ENCODE measurements around the gene KCNQ1.

KCNQ1 gene

DNA sequence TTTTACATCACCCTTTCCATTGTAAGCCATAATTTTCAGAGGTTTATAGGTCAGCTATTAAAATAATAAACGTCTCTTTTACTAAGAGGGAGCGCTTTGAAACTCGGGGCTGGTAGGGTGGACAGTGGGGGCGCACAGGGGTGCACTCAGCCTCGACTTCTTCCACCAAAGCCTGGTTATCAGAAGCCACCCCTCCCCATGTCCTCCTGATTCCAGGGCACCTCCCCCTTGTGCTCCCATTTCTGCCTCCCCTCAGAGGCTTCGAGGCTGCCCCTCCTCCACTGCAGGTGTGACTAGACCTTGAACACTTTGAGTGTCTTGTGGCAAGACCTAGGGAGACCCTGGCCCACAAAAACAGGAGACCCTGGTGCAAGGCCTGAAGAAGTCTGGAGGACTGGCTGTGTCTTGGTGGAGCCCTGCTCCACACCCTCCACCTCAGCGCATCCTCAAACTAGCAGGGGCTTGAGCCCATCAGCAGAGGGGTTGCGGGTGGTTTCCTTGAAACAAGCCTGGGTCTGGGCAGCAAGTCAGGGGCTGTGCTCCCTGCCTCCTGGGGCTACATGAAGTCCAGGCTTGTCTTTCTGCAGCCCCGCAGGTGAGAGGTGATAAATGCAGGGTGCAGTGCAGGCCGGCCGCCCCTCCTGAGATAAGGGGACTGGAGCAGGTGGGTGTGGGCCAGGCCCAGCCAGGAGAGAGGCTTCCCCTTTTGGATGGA lies 437.7 kb downstream of the KCNQ1 start:
- DNase-seq = no peak

DNA sequence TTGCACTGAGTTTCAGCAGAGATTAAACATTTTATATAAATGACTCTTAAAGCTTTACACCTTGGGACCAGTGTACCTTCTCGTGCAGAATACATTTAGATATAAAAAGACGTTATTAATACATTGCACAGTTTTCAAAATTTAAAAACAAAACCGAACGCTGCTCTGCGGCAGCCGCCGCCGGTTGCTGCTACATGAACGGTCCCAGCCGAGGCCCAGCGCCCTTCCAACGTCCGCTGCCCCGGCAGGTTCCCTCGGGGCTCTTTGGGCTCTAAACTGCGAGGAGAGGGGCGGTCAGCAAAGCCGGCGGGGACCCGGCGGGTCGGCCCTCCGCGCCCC lies 438.8 kb downstream of the KCNQ1 start:
- no peak for DNase-seq

DNA sequence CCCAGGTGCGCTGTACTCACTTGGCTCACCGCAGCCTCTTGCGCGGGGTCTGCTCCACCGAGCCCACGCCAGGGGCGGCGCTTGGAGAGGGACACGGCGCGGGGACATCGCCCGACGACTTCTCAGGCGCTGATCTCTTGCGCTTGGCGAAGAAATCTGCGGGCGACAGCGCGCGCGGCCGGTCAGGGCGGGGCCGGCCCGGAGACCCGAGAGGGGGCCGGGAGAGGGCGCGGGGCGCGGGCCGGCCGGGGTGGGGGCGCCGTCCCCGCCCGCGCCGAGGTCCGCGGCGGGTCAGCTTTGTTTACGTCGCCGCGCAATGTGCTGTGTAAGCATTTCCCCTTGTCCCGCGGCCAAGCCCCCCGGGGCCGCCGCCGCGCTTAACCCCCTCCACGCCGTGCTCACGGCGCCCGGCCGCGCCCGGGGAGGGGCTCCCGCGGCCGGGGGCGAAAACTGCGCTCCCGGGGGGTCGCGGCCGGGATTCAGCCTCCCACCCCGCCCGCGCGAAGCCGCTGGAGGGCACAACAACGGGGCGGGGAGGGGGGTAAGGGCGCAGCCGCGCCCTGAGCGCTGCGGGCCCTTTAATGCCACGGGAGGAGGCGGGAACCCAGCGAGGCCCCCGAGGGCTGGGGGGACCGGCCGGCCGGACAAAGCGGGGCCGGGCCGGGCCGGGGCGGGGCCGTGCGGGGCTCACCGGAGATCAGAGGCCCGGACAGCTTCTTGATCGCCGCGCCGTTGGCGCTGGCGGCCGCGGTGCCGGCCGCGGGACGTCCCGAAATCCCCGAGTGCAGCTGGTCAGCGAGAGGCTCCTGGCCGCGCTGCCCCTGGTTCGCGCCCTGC lies 439.4 kb downstream of the KCNQ1 start:
- DNase-seq = no peak

DNA sequence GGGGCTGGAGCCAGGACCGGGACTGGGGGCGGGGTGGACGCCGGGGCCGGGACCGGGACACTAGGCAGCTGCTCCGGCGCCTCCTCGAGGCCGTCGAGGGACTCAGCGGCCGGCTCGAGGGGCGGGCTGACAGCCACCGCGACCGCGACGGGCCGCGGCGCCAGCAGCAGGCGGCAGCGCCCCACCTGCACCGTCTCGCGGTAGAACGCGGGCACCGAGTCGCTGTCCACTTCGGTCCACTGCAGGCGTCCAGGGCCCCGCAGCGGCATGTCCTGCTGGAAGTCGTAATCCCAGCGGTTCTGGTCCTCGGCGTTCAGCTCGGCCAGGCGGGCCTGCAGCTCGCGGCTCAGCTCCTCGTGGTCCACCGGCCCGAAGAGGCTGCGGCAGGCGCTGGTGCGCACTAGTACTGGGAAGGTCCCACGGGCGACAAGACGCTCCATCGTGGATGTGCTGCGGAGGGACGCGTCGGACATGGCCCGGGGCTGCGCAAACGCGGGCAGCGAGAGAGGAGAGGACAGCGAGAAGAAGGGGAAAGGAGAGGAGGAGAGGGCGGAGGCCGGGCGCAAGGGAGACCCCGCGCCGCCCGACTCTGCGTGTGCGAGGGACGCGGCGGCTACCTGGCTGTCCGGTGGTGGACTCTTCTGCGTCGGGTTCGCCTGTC lies 440.3 kb downstream of the KCNQ1 start:
- no peak for DNase-seq

DNA sequence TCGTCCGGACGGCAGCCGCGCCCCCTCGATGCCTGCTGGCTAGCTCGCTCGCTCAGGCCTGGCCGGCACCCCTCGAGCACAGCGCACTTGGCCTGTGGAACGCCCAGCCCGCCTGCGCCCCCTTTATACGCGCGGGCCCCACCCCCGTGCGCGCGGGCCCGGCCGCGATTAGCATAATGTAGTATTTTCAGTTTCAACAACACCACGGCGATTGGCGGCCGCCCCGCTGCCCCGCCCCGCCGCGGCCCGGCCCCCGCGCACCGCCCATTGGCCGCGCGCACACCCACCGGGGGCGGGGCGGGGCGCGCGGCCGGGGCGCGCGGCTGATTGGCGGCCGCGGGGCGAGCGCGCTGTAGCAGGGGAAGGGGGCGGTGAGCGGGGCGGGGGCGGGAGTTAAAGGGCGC lies 440.9 kb downstream of the KCNQ1 start, which contains the start of gene CDKN1C:
Gene CDKN1C, minus strand, starts transcription at position 98 of the 404 bp plus-strand sequence. CDS start 319 bp downstream, outside the sequence.
- DNase-seq = no peak

DNA sequence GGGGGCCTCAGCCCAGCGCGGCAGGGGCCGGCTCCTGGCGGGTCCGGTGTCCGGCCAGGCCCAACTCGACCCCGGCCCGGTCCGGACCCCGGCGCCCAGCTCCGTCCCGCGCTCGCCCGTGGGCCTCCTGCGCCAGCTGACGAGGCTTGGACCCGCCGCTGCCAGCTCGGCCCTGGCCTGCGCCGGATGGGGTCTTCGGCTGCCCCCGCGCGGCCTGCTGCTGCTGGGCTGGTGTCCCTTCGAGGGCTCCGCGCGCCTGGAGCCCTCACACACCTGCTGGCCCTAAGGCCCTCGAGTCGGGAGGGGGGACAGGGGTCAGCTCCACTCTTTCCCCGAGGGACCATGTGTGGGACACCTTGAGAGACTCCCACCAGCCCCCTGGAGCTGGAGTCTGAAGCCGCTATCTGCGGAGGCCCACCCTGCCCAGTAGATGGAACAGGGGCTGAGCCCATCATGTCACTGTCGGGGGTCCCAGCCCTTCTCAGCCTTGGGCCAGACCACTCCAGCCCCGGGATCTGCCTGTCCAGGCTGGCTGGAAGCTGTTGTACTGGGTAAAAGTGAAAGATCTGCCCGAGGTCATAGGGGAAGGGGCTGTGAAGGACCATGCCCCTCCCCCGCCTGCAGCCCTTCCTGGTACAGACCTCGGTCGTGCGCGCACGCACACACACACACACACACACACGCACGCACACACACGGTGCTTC lies 441.5 kb downstream of the KCNQ1 start:
- no peak for DNase-seq

DNA sequence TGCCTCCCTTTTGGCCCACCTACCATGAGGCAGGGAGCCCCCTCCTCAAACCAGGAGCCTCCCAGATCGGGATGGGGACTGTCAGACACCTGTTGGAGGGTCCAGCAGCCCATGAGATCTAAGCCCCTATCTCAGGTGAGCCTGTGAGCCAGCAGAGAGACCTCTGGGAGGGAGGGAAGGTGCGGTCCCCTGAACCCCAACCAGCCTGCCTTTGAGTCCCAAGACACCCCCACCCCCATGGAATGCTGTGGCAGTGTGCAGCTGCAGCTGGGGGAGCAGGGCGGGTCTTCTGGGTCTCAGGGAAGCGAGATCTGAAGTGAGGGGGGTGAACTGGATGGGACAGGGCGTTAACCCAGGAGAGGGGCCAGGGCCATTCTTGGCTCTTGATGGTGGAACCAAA lies 442.1 kb downstream of the KCNQ1 start:
- DNase-seq = no peak

DNA sequence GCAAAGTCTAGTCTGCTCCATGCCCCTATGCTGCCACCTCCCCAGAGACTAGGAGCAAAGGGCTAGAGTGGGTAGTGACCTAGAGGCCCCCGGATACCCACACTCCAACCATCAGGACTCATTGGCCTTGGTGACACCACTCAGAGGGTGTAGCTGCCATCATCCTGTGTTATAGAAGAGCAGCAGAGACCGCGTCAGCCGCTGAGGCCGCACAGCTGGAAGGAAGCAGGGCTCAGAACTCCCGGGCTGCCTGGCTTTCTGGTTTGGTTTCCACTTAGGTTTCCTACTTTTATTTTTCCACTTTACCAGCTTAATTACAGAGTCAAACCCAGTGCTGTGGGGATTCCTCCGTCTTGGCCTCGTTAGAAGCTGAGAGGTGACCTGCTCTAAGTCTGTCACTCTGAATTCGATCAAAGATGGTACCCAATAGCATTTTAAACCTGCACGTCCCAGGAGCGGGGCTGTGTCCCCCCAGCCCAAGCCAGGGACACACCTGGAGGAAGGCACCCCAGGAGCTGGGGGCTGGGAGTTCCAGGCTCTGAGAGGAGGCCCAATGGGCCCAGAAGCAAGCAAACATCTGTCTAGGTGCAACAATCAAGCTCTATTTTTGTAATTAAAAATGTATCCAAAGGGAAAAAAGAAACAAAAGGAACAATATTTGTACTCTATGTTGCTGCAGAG lies 442.8 kb downstream of the KCNQ1 start:
- no peak for DNase-seq

DNA sequence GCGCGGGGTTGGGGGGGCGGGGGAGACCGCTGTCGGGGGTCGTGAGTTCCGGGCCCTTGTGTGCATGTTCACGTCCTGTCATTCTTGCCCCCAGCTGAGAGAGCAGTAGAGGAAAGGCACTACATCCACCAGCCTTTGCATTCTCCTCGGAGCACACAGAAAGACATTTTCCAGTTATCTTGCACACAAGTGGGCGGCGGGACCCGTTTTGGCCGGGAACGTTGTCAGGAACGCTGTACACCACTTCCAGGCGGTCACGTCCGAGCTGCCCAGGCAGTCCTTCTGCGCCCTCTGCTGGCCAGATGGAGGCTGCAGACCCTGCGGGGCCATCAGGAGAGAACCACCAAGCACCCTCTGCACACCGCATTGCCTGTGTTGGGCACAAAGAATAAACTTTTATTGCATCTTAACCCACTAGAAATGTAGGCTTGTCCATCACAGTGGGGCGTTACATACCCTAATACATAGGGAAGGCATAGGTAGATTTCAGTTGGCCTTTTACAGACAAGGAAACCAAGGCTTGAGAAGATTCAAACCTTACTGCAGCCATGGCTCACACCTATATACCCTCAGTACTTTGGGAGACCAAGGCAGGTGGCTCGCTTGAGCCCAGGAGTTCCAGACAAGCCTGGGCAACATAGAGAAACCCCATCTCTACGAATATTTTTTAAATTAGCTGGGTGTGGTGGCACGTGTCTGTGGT lies 443.6 kb downstream of the KCNQ1 start:
- DNase-seq = peak; percentile 72

DNA sequence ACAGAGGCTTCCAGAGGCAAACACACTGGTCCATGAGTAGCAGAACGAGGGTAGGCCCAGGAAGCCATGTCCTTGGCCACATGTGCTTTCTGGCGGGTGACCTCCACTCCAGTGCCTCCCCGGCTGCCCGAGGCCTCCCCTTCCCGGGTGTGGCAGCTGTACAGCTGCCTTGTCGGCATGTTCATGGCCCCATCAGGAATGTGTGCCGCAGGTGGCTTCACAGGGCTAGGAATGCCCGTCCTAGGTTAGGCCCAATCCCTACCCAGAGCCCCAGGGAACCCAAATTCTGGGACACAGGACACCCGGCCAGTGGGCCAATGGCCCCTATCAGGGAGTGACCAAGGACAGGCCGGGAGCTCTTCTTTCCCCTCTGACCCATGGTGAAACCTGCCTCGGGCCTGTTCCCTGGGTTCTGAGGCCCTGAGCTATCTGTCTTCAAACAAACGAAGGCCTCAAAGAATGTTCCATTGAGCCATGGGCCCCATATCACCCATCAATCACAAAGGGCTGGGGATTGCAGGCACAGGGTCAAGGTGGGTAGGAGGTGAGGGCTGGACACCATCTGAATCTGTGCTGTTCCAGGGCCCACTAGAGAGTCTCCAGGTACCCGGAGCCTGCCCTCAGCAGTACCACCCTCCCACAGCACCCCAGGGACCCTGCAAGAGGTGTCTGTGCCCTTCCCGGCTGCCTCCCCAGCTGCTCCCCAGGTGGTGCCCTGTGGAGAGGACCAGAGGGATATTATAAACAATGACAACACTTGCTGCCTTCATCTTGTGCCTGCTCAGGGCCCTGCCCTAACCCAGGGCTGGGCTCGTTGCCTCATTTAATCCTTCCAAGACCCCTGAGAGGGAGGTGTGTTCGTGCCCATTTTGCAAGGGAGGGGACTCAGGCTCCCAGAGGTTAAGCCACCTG lies 444.8 kb downstream of the KCNQ1 start:
- no peak for DNase-seq

DNA sequence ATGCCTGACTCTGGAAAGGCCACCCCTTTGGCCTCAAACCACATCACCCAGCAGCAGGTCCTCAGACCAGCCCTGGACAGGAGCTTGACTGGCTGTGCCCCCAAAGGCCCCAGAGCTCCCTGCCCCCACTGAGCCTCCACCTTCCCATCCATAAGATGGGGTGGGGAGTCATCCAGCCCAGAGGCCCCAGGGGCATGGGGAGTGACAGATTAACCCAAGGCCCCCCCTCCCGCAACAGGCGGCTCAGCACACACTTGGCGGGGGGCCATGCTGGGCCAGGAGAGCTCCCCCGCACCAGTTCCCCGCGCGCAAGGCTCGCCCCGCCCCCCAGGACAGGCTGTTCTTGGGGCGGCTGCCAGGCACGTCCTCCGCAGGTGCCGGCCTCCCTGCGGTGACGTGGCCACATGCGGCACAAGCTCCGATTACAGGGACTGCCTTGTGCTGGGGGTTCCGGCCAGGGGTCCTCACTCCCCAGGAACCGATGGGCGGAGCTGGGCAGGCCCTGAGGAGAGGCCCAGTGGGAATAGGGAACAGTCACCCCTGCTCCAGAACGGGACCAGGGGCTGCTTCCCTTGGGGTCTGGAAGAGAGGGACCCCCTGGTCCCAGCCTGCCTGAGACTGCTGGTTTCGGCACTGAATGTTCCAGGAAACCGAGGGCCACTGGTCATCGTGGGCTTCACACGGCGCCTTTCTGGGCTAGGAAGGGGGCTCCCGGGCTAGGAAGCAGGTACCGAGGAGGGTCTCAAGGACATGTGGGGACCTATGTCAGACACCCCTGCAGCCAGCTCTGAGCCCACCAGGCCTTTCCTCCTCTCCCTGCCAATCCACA lies 445.9 kb downstream of the KCNQ1 start:
- DNase-seq = peak; percentile 53

DNA sequence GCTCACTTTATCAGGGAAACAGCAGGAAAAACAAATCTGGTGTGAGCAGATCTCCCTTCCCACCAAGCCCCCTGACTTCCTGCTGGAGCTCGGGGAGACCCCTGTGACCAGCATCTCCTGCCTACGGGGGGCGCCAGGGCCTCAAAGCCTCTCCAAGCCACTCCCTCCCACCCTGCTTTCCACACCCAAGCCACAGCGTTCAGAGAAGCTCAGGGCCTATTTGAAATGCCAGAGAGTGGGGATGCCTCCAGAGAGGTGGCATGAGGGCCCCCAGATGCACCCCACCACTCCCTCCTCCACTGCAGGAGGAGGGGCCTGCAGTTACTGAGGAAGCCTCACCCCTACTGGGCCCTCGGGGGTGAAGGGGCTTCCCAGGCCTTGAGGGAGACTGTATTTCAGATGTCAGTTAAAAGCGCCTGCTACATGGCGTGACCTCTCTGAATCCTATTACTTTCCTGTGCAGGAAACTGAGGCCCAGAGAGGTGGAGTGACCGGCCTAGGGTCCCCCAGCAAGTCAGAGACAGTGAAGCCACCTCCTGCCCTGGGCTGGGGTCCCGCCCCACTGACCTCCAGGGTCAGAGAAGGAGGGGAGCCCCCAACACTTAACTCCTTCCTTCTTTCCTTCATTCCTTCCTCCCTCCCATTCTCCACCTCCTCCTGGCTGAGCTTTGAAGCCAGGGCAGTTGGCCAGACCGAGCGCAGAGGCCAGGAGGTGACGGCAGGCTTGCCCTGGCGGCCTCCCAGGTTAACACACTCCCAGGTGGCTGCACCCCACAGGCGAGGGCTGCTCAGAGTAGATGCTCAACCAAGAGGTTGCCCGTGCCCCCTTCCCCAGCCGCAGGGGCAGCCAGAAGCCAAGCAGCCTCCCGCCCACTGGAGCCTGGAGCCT lies 446.8 kb downstream of the KCNQ1 start:
- DNase-seq = no peak

DNA sequence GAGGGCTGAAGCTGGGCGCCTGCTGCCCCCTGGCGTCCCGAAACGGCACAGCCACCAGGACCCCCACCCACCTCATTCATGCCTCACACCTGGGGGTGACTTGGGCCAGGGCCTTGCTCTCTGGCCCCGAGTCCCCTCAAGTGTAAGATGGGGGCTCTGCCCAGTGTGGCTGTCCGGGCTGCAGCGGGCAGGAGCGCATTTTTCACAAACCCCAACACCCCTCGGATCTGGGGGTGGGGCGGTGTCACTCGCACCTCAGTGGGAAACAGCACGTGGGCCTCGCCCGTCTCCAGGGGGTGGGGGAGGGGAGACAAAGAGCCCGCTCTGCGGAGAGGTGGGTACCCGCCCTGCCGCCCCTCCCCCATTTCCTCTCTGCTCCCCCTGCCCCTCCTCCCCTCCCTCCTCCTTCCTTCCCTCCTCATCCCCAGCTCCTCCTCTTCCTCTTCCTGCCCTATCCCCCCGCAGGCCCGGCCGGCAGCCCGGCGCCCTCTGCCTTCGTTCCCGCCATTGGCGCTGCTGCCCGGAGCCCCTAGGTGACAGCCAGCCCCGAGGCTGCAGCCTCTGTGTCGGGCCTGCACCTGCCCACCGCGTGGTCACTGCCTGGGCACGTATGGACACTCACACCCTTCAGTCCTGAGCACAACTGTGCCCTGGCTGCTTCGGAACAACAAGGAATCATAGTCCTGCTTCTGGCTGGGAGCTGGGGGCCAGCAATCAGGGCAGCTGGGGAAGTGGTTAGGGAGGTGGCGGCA lies 447.6 kb downstream of the KCNQ1 start:
- DNase-seq = no peak

DNA sequence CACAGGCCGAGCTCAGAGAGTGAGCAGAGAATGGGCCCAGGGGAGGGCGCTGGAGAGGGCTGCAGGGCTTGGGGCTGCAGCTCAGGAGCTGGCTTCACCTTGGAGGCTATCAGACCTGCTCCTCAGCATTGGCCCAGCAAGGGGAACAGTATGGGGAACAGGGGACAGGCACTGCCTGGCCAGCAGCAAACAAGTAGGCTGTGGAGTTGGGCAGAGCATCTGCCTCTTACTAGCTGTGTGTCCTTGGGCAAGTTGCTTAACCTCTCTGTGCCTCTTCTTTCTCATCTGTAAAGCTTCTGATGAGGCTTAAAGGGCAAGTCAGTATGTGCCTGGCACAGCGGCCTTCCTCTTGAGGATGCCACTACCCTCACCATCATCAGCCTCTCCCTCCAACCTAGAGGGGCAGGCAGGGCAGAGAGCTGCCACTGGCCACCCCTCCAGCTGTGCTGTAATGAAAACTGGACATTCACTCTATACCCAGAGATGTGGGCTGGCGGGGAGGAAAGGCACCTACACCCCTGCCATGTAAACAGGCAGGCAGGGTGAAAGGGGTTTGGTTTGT lies 448.2 kb downstream of the KCNQ1 start:
- DNase-seq = no peak

DNA sequence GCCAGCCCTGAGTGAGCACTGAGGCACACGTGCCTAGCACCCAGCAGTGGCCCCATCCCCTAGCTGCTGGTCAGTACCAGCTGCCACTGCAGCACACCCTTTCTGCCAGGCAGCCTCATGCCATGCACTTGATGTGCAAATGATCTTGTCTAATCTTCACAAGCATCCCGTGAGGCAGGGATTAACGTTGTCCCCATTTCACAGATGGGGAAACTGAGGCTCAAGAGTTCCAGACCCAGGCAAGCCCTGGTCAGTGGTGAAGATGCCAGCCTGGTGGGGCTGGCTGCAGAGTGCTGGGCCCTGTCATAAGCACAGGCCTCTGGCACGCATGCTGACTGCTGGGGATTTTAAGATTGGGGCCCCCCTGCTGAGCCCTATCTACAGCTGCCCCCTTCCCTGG lies 449.1 kb downstream of the KCNQ1 start:
- DNase-seq = no peak

DNA sequence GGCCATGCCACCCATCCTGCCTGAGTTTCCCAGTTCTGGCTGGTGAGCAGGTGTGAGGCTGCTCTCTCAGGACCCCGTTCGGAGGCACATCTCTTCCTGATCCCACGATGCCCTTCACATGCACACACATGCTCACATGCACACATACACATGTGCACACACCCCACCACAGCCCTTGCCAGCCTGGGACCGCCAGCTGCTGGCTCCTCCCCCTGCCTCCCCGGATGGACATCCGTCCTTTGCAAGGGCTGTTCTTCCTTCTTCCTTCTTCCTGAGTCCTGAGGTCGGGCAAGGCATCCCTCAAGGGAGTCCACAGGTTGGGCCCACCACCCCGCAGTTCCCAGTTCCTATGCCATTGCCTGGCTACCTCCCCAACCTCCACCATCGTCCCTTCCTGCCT lies 451.2 kb downstream of the KCNQ1 start:
- no peak for DNase-seq

DNA sequence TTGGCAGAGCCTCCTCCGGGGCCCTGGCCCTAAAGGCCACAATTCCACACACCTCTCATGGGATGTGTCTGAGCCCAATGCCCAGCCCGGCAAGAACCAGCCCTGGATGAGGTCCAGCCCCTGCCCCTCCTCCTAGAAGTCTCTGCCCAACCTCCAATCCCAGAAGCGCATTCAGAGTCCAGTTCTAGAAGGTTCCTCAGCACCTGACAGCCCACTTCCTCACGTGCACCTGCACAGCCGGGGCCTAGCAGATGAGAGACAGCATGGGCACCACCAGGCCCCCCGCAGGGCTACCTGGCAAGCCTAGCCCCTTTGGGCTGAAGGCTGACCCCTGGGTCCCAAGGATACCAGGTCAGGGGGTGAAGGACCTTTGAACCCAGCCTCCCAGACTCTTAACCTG lies 452.2 kb downstream of the KCNQ1 start:
- no peak for DNase-seq
